Liver (tissue), 9 donors: ENCODE data around the gene BCL7C. TPM values are rescaled to one million over a fixed set of nuclear protein-coding genes. Genes with fewer than 3 reads are reported as not detected.

Source experiments
- DNase-seq: peaks from one replicate; pipeline ENCODE4 v3.0.0-alpha.2; 2017; ENCODE audit warnings: low spot score
- H3K27ac ChIP-seq, 2 donors: one replicate each; pipeline ENCODE4 v1.7.0; 2013; ENCODE audit warnings: inconsistent platforms in 2 of 2, low read length in 2 of 2, control low read depth in 1 of 2, low read depth in 1 of 2, mild to moderate bottlenecking in 1 of 2
- H3K27me3 ChIP-seq, 4 donors: one replicate each; pipeline versions ENCODE4 v1.6.1 to v1.7.0; 2013; ENCODE audit warnings: low read length in 3 of 4, inconsistent platforms in 1 of 4, mild to moderate bottlenecking in 1 of 4, moderate library complexity in 1 of 4; ENCODE audit not compliant: control insufficient read depth in 4 of 4, insufficient read depth in 4 of 4
- H3K36me3 ChIP-seq, 4 donors: one replicate each; pipeline versions ENCODE4 v1.6.1 to v1.7.0; 2013; ENCODE audit warnings: low read length in 3 of 4, mild to moderate bottlenecking in 3 of 4, low read depth in 1 of 4, moderate library complexity in 1 of 4; ENCODE audit not compliant: control insufficient read depth in 4 of 4, insufficient read depth in 3 of 4
- H3K4me1 ChIP-seq, 4 donors: one replicate each; pipeline versions ENCODE4 v1.6.1 to v1.7.0; 2013; ENCODE audit warnings: low read length in 3 of 4, mild to moderate bottlenecking in 3 of 4, moderate library complexity in 1 of 4; ENCODE audit not compliant: control insufficient read depth in 4 of 4, insufficient read depth in 4 of 4
- H3K4me3 ChIP-seq, 3 donors: one replicate each; pipeline versions ENCODE4 v1.6.1 to v1.7.0; 2013; ENCODE audit warnings: low read length in 3 of 3, control low read depth in 1 of 3, low read depth in 1 of 3, mild to moderate bottlenecking in 1 of 3
- H3K9ac ChIP-seq, 2 donors: one replicate each; pipeline ENCODE4 v1.7.0; 2013; ENCODE audit warnings: low read length in 2 of 2, mild to moderate bottlenecking in 2 of 2, moderate library complexity in 2 of 2, control low read depth in 1 of 2, low read depth in 1 of 2
- H3K9me3 ChIP-seq, 4 donors: one replicate each; pipeline versions ENCODE4 v1.6.1 to v1.7.0; 2013; ENCODE audit warnings: low read length in 3 of 4; ENCODE audit not compliant: control insufficient read depth in 4 of 4
- ATF3 ChIP-seq: IDR thresholded peaks from 2 replicates; pipeline ENCODE4 v1.6.1; 2016; ENCODE audit warnings: antibody characterized with exemption
- CTCF ChIP-seq: fragments of 150-350 bp; IDR thresholded peaks from 2 replicates; pipeline ENCODE4 v1.5.1; 2017; ENCODE audit warnings: improper control_type of control experiment, low read depth, low read length; ENCODE audit not compliant: missing input control
- EGR1 ChIP-seq, 2 donors: IDR thresholded peaks; 2 replicates each; pipeline ENCODE4 v1.6.1; 2016 to 2018; ENCODE audit warnings: antibody characterized with exemption in 2 of 2, low read depth in 2 of 2
- FOXA1 ChIP-seq: IDR thresholded peaks from 2 replicates; pipeline ENCODE4 v1.6.1; 2016; ENCODE audit warnings: antibody characterized with exemption
- FOXA2 ChIP-seq: IDR thresholded peaks from 2 replicates; pipeline ENCODE4 v1.6.1; 2016; ENCODE audit warnings: antibody characterized with exemption
- GABPA ChIP-seq, 2 donors: IDR thresholded peaks in 1 of 2; conservative IDR thresholded peaks in 1 of 2; 2 replicates each; pipeline ENCODE4 v1.6.1; 2016; ENCODE audit warnings: antibody characterized with exemption in 2 of 2, mild to moderate bottlenecking in 1 of 2, moderate library complexity in 1 of 2
- HNF4A ChIP-seq, 2 donors: conservative IDR thresholded peaks; 2 replicates each; pipeline ENCODE4 v1.6.1; 2016; ENCODE audit warnings: antibody characterized with exemption in 2 of 2, mild to moderate bottlenecking in 2 of 2
- HNF4G ChIP-seq: IDR thresholded peaks from 2 replicates; pipeline ENCODE4 v1.6.1; 2016; ENCODE audit warnings: antibody characterized with exemption
- MAX ChIP-seq: IDR thresholded peaks from 2 replicates; pipeline ENCODE4 v1.6.1; 2016; ENCODE audit warnings: antibody characterized with exemption
- NR2F2 ChIP-seq: IDR thresholded peaks from 2 replicates; pipeline ENCODE4 v1.6.1; 2016; ENCODE audit warnings: antibody characterized with exemption
- RAD21 ChIP-seq, 2 donors: IDR thresholded peaks; 2 replicates each; pipeline ENCODE4 v1.6.1; 2016; ENCODE audit warnings: antibody characterized with exemption in 2 of 2, mild to moderate bottlenecking in 2 of 2
- REST ChIP-seq: IDR thresholded peaks from 2 replicates; pipeline ENCODE4 v1.6.1; 2016; ENCODE audit warnings: antibody characterized with exemption, mild to moderate bottlenecking
- RXRA ChIP-seq, 2 donors: IDR thresholded peaks; 2 replicates each; pipeline ENCODE4 v1.6.1; 2017 to 2018; ENCODE audit warnings: antibody characterized with exemption in 2 of 2, mild to moderate bottlenecking in 1 of 2
- SP1 ChIP-seq: IDR thresholded peaks from 2 replicates; pipeline ENCODE4 v1.6.1; 2018; ENCODE audit warnings: antibody characterized with exemption, mild to moderate bottlenecking
- TAF1 ChIP-seq: conservative IDR thresholded peaks from 2 replicates; pipeline ENCODE4 v1.6.1; 2016; ENCODE audit warnings: antibody characterized with exemption, mild to moderate bottlenecking
- WGBS: extraction: QIAGEN DNeasy Blood & Tissue Kit; methylation state at CpG from one replicate; pipeline ENCODE4 v1.1.7; 2013; 5-methylcytosine and 5-hydroxymethylcytosine counted together
- polyA plus RNA-seq, 2 donors: library from polyadenylated mRNA; stranded (reverse) in 1 of 2; unstranded in 1 of 2; fragments of 200-250 nt in 1 of 2; fragments of >200 nt in 1 of 2; fragmentation: Nextera tagmentation in 1 of 2; extraction: Ambion mirVana in 1 of 2; gene quantifications; one replicate each; pipeline versions ENCODE4 v1.2.1 to v1.2.3, GENCODE V29; 2013 to 2015
- total RNA-seq, 2 donors: library from RNA; depleted of rRNA; stranded (reverse); fragments of >200 nt; gene quantifications; one replicate each; pipeline ENCODE4 v1.2.3, GENCODE V29; 2014
- donor health status: healthy.
- donor health status: healthy.
- donor health status: healthy.
- donor health status: healthy.
- donor health status: healthy.

The BCL7C gene
- total and polyA plus RNA-seq, 4 donors = 3.4 to 7.1 (median 5.5) TPM

- no peak overlapping the region for H3K27ac ChIP-seq
- no peaks in the 10 kb centered on the region for H3K36me3 ChIP-seq
- no peaks in the 10 kb centered on the region for H3K27me3 ChIP-seq
- 98% methylated on average over 5 of the region's 5 CpGs for WGBS
- H3K4me1 ChIP-seq = peaks cover 0 to 26% (median 11%) of the 10 kb centered on the region in 4 donors
- H3K9me3 ChIP-seq = no peaks in the 10 kb centered on the region
- H3K9ac ChIP-seq = no peak overlapping the region
- TF ChIP-seq EGR1 (IDR thresholded peaks at IDR 0.05; ENCODE audit: low read depth in 2 of 2) = no peak
- TF ChIP-seq FOXA1 = no peak
- TF ChIP-seq HNF4G = no peak
- no peak for TF ChIP-seq REST
- no peak for TF ChIP-seq SP1
- no peak for TF ChIP-seq HNF4A (conservative IDR thresholded peaks at IDR 0.05)
- no peak overlapping the region for H3K4me3 ChIP-seq
- DNase-seq = no peak
These were observed 6.7 kb upstream of the BCL7C start for GRCh38 chr16:30900588-30900987.

GRCh38 chr16:30899794-30900193, 5.9 kb upstream of the BCL7C start:
- Histone ChIP-seq H3K36me3 (no peaks in the 10 kb centered on the region), H3K9me3 (no peaks in the 10 kb centered on the region), H3K27ac (no peak overlapping the region), H3K4me3 (no peak overlapping the region), H3K27me3 (no peaks in the 10 kb centered on the region), H3K9ac (no peak overlapping the region), H3K4me1 (peaks cover 3 to 28% (median 12%) of the 10 kb centered on the region in 4 donors)
- no peak for DNase-seq
- no peak for TF ChIP-seq EGR1 (IDR thresholded peaks at IDR 0.05; ENCODE audit: low read depth in 2 of 2)
- TF ChIP-seq ATF3 = no peak
- TF ChIP-seq MAX = no peak
- TF ChIP-seq GABPA (IDR thresholded peaks at IDR 0.05 in 1 of 2, conservative IDR thresholded peaks at IDR 0.05 in 1 of 2) = no peak
- TF ChIP-seq NR2F2 = no peak
- TF ChIP-seq TAF1 = no peak
- TF ChIP-seq HNF4A (conservative IDR thresholded peaks at IDR 0.05) = no peak
- TF ChIP-seq RAD21 (IDR thresholded peaks at IDR 0.05) = no peak
- WGBS = 87% methylated on average over 2 of the region's 2 CpGs

- WGBS = 18% methylated on average over 31 of the region's 31 CpGs
- Histone ChIP-seq H3K9ac (peak overlapping the region; percentile 24 to 69), H3K36me3 (no peaks in the 10 kb centered on the region), H3K4me3 (peak overlapping the region; percentile 37 to 58 (median 51)), H3K9me3 (no peaks in the 10 kb centered on the region), H3K4me1 (peaks cover 9 to 39% (median 25%) of the 10 kb centered on the region in 4 donors), H3K27ac (peak overlapping the region; percentile 94), H3K27me3 (no peaks in the 10 kb centered on the region)
- DNase-seq = peak; percentile 93
- TF ChIP-seq FOXA2 (no peak), CTCF (no peak), RXRA (IDR thresholded peaks at IDR 0.05) (no peak), REST (no peak), HNF4G (no peak), EGR1 (IDR thresholded peaks at IDR 0.05; ENCODE audit: low read depth in 2 of 2) (no peak), TAF1 (no peak)
These were observed 3.2 kb upstream of the BCL7C start for GRCh38 chr16:30896889-30897733.
